Mammary epithelial cell (primary cell): Measurements from ENCODE around the gene METTL1.

Source experiments
- EZH2 ChIP-seq: IDR thresholded peaks from 2 replicates; pipeline ENCODE4 v1.6.1; 2012; ENCODE audit warnings: low read length, inconsistent platforms, borderline replicate concordance
- TF ChIP-seq, protein P1 (sequence below), 2 donors: IDR thresholded peaks in 1 of 2; conservative IDR thresholded peaks in 1 of 2; 2 replicates each; pipeline ENCODE4 v1.5.1; 2011 to 2012; ENCODE audit warnings: inconsistent platforms in 2 of 2, low read length in 2 of 2, mild to moderate bottlenecking in 2 of 2, control low read depth in 1 of 2, low read depth in 1 of 2; ENCODE audit not compliant: insufficient read depth in 1 of 2; ENCODE audit errors: extremely low read depth in 1 of 2

DNA sequence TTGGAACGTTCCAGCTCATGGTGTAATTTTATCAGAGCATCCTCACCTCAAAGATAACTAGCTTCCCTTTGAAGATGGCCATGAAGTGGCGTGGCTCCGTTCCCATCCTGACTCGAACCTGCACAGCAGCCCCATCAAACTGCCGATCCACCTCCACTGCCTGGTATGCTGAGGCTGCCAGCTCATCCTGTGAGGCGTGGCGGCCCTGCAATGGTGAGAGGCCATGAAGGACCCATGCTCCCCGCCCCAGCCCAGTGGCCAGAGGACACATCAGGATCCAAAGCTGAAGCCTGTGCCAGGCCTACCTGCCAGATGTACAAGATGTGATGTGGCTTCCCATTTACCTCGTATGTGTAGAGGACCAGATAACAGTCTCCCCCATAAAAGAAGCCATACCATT, 35.4 kb upstream of the METTL1 start:
- TF ChIP-seq, protein P1, sequence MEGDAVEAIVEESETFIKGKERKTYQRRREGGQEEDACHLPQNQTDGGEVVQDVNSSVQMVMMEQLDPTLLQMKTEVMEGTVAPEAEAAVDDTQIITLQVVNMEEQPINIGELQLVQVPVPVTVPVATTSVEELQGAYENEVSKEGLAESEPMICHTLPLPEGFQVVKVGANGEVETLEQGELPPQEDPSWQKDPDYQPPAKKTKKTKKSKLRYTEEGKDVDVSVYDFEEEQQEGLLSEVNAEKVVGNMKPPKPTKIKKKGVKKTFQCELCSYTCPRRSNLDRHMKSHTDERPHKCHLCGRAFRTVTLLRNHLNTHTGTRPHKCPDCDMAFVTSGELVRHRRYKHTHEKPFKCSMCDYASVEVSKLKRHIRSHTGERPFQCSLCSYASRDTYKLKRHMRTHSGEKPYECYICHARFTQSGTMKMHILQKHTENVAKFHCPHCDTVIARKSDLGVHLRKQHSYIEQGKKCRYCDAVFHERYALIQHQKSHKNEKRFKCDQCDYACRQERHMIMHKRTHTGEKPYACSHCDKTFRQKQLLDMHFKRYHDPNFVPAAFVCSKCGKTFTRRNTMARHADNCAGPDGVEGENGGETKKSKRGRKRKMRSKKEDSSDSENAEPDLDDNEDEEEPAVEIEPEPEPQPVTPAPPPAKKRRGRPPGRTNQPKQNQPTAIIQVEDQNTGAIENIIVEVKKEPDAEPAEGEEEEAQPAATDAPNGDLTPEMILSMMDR (conservative IDR thresholded peaks at IDR 0.05 in 1 of 2, IDR thresholded peaks at IDR 0.05 in 1 of 2; ENCODE audit: extremely low read depth in 1 of 2, insufficient read depth in 1 of 2, low read depth in 1 of 2, low read length in 2 of 2) = no peak
- no peak for TF ChIP-seq EZH2
